SK-N-SH treated with all-trans-retinoic acid at 6 μM for 48 hours (cell line): ENCODE measurements around the gene AMFR.

ENCODE experiments used
- ATAC-seq: fragments of 200-7000 bp; cut with Tn5 transposase; 3 replicates; pipeline ENCODE4 v1.9.1; 2020; ENCODE audit warnings: mild to moderate bottlenecking, moderate library complexity
- ARNTL ChIP-seq: fragments of 450-650 bp; formaldehyde crosslinking; IDR thresholded peaks from 2 replicates; pipeline ENCODE4 v1.5.0; 2020; ENCODE audit warnings: low read depth, mild to moderate bottlenecking, moderate library complexity, borderline replicate concordance
- BACH2 ChIP-seq: fragments of 250-450 bp; sonication (Bioruptor Pico); IDR thresholded peaks from 2 replicates; pipeline ENCODE4 v1.9.0; 2021; ENCODE audit warnings: mild to moderate bottlenecking, borderline replicate concordance
- CSDC2 ChIP-seq: fragments of 250-450 bp; sonication (Bioruptor Pico); IDR thresholded peaks from 2 replicates; pipeline ENCODE4 v1.5.0; 2020; ENCODE audit warnings: mild to moderate bottlenecking, moderate library complexity
- ESRRG ChIP-seq: fragments of 250-450 bp; sonication (Bioruptor Pico); IDR thresholded peaks from 2 replicates; pipeline ENCODE4 v1.6.1; 2021; ENCODE audit warnings: mild to moderate bottlenecking
- GLIS3 ChIP-seq: fragments of 250-450 bp; sonication (Bioruptor Pico); IDR thresholded peaks from 2 replicates; pipeline ENCODE4 v1.5.0; 2020; ENCODE audit warnings: mild to moderate bottlenecking, moderate library complexity
- ISL1 ChIP-seq: fragments of 250-450 bp; sonication (Bioruptor Pico); IDR thresholded peaks from 2 replicates; pipeline ENCODE4 v2.1.2; 2022; ENCODE audit warnings: mild to moderate bottlenecking, moderate library complexity
- OSR1 ChIP-seq: fragments of 250-450 bp; sonication (Bioruptor Pico); IDR thresholded peaks from 2 replicates; pipeline ENCODE4 v1.8.0; 2022; ENCODE audit warnings: moderate library complexity, mild to moderate bottlenecking, inconsistent platforms
- PPARA ChIP-seq: fragments of 250-450 bp; sonication (Bioruptor Pico); IDR thresholded peaks from 2 replicates; pipeline ENCODE4 v1.5.0; 2020; ENCODE audit warnings: mild to moderate bottlenecking, borderline replicate concordance
- RARB ChIP-seq: fragments of 250-450 bp; sonication (Bioruptor Pico); IDR thresholded peaks from 2 replicates; pipeline ENCODE4 v1.8.0; 2021; ENCODE audit warnings: mild to moderate bottlenecking, moderate library complexity
- SNAI2 ChIP-seq: fragments of 250-450 bp; sonication (Bioruptor Pico); IDR thresholded peaks from 2 replicates; pipeline ENCODE4 v1.5.0; 2020; ENCODE audit warnings: mild to moderate bottlenecking, moderate library complexity
- TCF4 ChIP-seq: fragments of 250-450 bp; sonication (Bioruptor Pico); IDR thresholded peaks from 2 replicates; pipeline ENCODE4 v1.8.0; 2021; ENCODE audit warnings: mild to moderate bottlenecking, moderate library complexity, borderline replicate concordance
- TOX ChIP-seq: fragments of 250-450 bp; sonication (Bioruptor Pico); IDR thresholded peaks from 2 replicates; pipeline ENCODE4 v1.8.0; 2021; ENCODE audit warnings: mild to moderate bottlenecking, moderate library complexity, borderline replicate concordance
- ZC3H10 ChIP-seq: fragments of 250-450 bp; sonication (Bioruptor Pico); IDR thresholded peaks from 2 replicates; pipeline ENCODE4 v1.5.1; 2021; ENCODE audit warnings: mild to moderate bottlenecking, moderate library complexity
- ZFP3 ChIP-seq: fragments of 250-450 bp; sonication (Bioruptor Pico); IDR thresholded peaks from 2 replicates; pipeline ENCODE4 v1.5.0; 2020; ENCODE audit warnings: mild to moderate bottlenecking, moderate library complexity
- ZNF565 ChIP-seq: fragments of 450-650 bp; formaldehyde crosslinking; conservative IDR thresholded peaks from 2 replicates; pipeline ENCODE4 v1.5.0; 2020; ENCODE audit warnings: low read depth, mild to moderate bottlenecking, moderate library complexity
- ZNF70 ChIP-seq: fragments of 450-650 bp; formaldehyde crosslinking; IDR thresholded peaks from 2 replicates; pipeline ENCODE4 v1.5.0; 2020; ENCODE audit warnings: mild to moderate bottlenecking, moderate library complexity
- ZNF8 ChIP-seq: fragments of 450-650 bp; formaldehyde crosslinking; IDR thresholded peaks from 2 replicates; pipeline ENCODE4 v1.5.0; 2020; ENCODE audit warnings: mild to moderate bottlenecking, moderate library complexity
- TF ChIP-seq, protein P1 (sequence below): fragments of 250-450 bp; sonication (Bioruptor Pico); IDR thresholded peaks from 2 replicates; pipeline ENCODE4 v1.5.1; 2020; ENCODE audit warnings: low read depth, mild to moderate bottlenecking, moderate library complexity
- TF ChIP-seq, protein P2 (sequence below): fragments of 250-450 bp; sonication (Bioruptor Pico); IDR thresholded peaks from 2 replicates; pipeline ENCODE4 v1.5.1; 2021; ENCODE audit warnings: mild to moderate bottlenecking, moderate library complexity
- TF ChIP-seq, protein P3 (sequence below): fragments of 250-450 bp; sonication (Bioruptor Pico); IDR thresholded peaks from 2 replicates; pipeline ENCODE4 v1.8.0; 2021; ENCODE audit warnings: low read depth, mild to moderate bottlenecking, moderate library complexity, borderline replicate concordance
- TF ChIP-seq, protein P4 (sequence below): fragments of 250-450 bp; sonication (Bioruptor Pico); IDR thresholded peaks from 2 replicates; pipeline ENCODE4 v1.8.0; 2020; ENCODE audit warnings: mild to moderate bottlenecking, moderate library complexity, borderline replicate concordance
- TF ChIP-seq, protein P5 (sequence below): fragments of 250-450 bp; sonication (Bioruptor Pico); IDR thresholded peaks from 2 replicates; pipeline ENCODE4 v1.5.0; 2020; ENCODE audit warnings: mild to moderate bottlenecking, moderate library complexity

Gene AMFR

DNA sequence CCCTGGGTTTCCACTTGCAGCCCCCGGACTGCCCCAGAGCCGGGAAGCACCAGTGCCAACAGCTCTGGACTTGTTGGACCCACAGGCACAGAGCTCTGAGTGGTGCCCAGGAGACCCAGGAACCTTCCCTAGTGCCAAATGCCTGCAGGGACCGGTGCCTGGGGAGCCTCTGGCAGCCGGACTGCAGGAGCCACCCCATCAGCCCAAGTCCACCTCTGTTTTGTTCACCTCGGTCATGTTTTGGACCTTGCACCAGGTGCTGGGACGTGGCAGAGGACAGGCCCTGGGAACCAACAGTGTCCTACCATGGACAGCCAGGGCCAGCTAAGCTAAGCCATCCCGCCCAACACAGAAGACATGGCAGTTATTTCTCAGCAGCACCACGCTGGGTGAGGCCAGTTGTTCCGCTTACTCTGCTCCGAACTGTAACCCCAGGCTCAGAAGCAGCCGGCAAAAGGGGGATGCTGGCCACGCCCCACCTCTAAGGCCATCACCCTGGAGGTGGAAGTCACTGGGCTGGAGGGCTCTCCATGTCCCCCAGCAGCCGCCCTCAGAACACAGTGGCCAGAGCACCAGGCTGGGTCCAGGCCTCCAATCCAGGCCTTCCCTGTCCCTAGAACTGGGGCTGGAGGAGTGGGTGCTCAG is 79.8 kb downstream of the AMFR start:
- no peak for ATAC-seq
- TF ChIP-seq, protein P1, sequence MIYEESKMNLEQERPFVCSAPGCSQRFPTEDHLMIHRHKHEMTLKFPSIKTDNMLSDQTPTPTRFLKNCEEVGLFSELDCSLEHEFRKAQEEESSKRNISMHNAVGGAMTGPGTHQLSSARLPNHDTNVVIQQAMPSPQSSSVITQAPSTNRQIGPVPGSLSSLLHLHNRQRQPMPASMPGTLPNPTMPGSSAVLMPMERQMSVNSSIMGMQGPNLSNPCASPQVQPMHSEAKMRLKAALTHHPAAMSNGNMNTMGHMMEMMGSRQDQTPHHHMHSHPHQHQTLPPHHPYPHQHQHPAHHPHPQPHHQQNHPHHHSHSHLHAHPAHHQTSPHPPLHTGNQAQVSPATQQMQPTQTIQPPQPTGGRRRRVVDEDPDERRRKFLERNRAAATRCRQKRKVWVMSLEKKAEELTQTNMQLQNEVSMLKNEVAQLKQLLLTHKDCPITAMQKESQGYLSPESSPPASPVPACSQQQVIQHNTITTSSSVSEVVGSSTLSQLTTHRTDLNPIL: no peak
- no peak for TF ChIP-seq ZNF70 (CRISPR knock-in tag)
- no peak for TF ChIP-seq SNAI2 (CRISPR knock-in tag)

DNA sequence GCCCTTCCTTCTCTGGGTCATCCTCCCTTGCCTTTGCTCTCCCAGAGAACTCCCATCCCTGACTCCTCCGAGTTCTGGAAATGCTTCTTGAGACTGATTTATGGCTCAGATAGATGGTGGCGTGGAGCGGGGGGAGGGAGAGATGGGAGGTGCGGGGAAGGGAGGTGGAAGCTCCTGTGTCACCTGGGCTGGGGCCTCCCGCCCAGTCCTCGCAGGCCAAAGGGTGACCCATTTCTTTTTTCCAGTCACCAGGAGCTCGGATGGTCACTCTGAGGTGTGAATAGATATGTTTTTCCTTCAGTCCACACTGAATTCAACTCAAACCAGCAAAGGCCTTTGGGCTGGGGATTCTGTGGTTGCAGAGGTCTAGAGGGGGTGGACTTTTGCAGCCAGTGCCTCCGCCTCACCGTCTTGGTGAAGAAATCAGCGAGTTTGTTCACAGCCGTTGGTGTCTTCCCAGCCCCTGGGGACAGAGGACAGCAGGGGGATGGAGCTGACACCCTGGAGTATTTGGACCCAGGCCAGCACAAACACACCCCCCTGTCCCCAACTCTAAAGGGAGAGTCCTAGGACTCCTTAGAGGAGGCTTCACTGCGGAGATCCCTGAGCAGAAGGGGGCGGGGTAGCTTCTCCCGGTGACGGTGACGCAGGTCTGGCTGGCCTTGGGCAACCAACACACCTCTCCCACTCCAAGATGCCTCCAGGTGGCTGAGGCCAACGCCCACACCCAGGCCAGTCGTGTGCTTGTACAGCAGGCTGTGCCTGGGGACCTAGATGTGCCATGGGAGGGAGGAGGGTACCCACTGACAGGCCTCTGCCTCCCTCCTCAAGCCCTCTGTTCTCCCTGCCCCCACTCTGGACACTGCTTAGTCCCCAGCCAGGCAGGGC is 80.6 kb downstream of the AMFR start:
- TF ChIP-seq TOX (CRISPR knock-in tag) (no peak), ARNTL (CRISPR knock-in tag) (no peak), ZFP3 (CRISPR knock-in tag) (no peak), BACH2 (CRISPR knock-in tag) (no peak), OSR1 (CRISPR knock-in tag) (no peak), ZNF8 (no peak), GLIS3 (no peak), RARB (no peak), ISL1 (CRISPR knock-in tag) (no peak), TCF4 (CRISPR knock-in tag) (no peak), ZNF565 (CRISPR knock-in tag) (no peak), SNAI2 (CRISPR knock-in tag) (no peak), ESRRG (CRISPR knock-in tag) (no peak), CSDC2 (CRISPR knock-in tag) (no peak), ZC3H10 (no peak), PPARA (CRISPR knock-in tag) (no peak)
- TF ChIP-seq, protein P2, sequence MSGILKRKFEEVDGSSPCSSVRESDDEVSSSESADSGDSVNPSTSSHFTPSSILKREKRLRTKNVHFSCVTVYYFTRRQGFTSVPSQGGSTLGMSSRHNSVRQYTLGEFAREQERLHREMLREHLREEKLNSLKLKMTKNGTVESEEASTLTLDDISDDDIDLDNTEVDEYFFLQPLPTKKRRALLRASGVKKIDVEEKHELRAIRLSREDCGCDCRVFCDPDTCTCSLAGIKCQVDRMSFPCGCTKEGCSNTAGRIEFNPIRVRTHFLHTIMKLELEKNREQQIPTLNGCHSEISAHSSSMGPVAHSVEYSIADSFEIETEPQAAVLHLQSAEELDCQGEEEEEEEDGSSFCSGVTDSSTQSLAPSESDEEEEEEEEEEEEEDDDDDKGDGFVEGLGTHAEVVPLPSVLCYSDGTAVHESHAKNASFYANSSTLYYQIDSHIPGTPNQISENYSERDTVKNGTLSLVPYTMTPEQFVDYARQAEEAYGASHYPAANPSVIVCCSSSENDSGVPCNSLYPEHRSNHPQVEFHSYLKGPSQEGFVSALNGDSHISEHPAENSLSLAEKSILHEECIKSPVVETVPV (CRISPR knock-in tag): no peak
- TF ChIP-seq, protein P1: no peak
- TF ChIP-seq, protein P3, sequence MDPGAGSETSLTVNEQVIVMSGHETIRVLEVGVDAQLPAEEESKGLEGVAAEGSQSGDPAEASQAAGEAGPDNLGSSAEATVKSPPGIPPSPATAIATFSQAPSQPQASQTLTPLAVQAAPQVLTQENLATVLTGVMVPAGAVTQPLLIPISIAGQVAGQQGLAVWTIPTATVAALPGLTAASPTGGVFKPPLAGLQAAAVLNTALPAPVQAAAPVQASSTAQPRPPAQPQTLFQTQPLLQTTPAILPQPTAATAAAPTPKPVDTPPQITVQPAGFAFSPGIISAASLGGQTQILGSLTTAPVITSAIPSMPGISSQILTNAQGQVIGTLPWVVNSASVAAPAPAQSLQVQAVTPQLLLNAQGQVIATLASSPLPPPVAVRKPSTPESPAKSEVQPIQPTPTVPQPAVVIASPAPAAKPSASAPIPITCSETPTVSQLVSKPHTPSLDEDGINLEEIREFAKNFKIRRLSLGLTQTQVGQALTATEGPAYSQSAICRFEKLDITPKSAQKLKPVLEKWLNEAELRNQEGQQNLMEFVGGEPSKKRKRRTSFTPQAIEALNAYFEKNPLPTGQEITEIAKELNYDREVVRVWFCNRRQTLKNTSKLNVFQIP: no peak
- TF ChIP-seq, protein P4, sequence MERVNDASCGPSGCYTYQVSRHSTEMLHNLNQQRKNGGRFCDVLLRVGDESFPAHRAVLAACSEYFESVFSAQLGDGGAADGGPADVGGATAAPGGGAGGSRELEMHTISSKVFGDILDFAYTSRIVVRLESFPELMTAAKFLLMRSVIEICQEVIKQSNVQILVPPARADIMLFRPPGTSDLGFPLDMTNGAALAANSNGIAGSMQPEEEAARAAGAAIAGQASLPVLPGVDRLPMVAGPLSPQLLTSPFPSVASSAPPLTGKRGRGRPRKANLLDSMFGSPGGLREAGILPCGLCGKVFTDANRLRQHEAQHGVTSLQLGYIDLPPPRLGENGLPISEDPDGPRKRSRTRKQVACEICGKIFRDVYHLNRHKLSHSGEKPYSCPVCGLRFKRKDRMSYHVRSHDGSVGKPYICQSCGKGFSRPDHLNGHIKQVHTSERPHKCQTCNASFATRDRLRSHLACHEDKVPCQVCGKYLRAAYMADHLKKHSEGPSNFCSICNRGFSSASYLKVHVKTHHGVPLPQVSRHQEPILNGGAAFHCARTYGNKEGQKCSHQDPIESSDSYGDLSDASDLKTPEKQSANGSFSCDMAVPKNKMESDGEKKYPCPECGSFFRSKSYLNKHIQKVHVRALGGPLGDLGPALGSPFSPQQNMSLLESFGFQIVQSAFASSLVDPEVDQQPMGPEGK (CRISPR knock-in tag): no peak
- ATAC-seq: no peak

DNA sequence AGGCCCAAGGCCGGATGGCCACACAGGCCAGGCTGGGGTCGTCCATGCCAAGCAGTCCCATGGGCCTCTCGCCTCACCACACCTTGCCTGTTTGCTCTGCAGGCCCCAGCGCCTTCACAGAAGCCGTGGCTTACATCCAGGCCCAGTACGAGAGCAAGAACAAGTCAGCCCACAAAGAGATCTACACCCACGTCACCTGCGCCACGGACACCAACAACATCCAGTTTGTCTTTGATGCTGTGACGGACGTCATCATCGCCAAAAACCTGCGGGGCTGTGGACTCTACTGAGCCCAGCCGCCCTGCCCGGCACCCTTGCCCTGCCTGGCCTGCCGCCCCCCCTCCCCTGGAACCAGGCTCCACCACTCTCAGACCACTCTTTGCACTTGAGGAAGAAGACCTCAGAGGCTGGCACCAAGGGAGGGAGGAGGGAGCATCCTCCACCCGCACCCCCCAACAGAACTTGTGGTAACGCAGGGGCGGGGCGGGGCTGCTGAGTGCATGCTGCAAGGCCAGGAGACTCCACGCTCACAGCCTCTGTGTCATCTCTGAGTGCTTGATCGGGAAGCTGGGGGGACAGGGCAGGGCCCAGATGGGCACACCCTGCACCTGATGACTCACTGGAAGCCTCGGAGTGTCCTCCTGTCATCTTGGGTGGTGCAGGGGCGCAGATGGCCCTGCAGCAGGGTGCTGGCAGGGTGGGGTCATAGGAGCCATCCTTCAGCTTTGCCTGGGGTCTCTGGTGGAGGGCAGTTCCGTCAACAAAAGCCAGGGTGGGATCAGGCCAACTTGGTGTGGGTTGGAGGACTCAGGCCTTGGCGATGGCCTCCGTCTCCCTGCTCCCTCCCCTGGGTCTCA is 81.5 kb downstream of the AMFR start:
- TF ChIP-seq, protein P5, sequence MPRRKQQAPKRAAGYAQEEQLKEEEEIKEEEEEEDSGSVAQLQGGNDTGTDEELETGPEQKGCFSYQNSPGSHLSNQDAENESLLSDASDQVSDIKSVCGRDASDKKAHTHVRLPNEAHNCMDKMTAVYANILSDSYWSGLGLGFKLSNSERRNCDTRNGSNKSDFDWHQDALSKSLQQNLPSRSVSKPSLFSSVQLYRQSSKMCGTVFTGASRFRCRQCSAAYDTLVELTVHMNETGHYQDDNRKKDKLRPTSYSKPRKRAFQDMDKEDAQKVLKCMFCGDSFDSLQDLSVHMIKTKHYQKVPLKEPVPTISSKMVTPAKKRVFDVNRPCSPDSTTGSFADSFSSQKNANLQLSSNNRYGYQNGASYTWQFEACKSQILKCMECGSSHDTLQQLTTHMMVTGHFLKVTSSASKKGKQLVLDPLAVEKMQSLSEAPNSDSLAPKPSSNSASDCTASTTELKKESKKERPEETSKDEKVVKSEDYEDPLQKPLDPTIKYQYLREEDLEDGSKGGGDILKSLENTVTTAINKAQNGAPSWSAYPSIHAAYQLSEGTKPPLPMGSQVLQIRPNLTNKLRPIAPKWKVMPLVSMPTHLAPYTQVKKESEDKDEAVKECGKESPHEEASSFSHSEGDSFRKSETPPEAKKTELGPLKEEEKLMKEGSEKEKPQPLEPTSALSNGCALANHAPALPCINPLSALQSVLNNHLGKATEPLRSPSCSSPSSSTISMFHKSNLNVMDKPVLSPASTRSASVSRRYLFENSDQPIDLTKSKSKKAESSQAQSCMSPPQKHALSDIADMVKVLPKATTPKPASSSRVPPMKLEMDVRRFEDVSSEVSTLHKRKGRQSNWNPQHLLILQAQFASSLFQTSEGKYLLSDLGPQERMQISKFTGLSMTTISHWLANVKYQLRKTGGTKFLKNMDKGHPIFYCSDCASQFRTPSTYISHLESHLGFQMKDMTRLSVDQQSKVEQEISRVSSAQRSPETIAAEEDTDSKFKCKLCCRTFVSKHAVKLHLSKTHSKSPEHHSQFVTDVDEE (CRISPR knock-in tag): no peak
- no peak for ATAC-seq
